Sciatic nerve (tissue), 2 donors: Measurements from ENCODE around the gene MED13. TPM values are rescaled to one million over a fixed set of nuclear protein-coding genes. Genes with fewer than 3 reads are reported as not detected.
A peak's percentile ranks its signal among the peaks of the same experiment; 100 is the strongest.

ENCODE experiments used
- ATAC-seq: fragments of 200-7000 bp; cut with Tn5 transposase; one replicate; pipeline ENCODE4 v1.9.1; 2020; ENCODE audit warnings: mild to moderate bottlenecking, moderate library complexity
- DNase-seq: peaks from one replicate; pipeline ENCODE4 v3.0.0-alpha.2; 2020; ENCODE audit warnings: low spot score
- intact Hi-C: fragments of 100-400 bp; cut with DNase I; formaldehyde crosslinking; loops from one replicate; pipeline ENCODE4 v1.14.2; 2022
- total RNA-seq: library from RNA; stranded (reverse); fragmentation: NEBNext Ultra II Directional; extraction: Animal tissue kit (Norgen Biotek cat#: 25700); gene quantifications from one replicate; pipeline ENCODE4 v1.2.1, GENCODE V29; 2021
- donor health status: DM: no; HTN: no; CAD: no.
- donor health status: DM: no; HTN: no; CAD: no.

The MED13 gene
- 76.7 TPM for total RNA-seq

GRCh38 chr17:62064791-62065563 lies at the start of gene MED13:
TSS of gene MED13 (minus strand) at chr17:62065278. CDS start at chr17:62065205, 73 bp downstream.
- DNase-seq (peak; percentile 77), ATAC-seq (peak; percentile 55)
- intact Hi-C loops: loop anchor here (10.0 kb wide), 1 partner anchor 650 kb away; no protein-coding TSS in a partner anchor

- DNase-seq (no peak), ATAC-seq (no peak)
- intact Hi-C loops: no loop called here
Measured at GRCh38 chr17:62112229-62112628, 47.2 kb upstream of the MED13 start.

- intact Hi-C loops: no loop called here
- ATAC-seq: no peak
Measured at GRCh38 chr17:62111562-62112171, 46.6 kb upstream of the MED13 start.

GRCh38 chr17:62110923-62111484 lies 45.9 kb upstream of the MED13 start:
- DNase-seq: no peak
- no peak for ATAC-seq
- intact Hi-C loops: no loop called here

More at GRCh38 chr17:62111562-62112171, 46.6 kb upstream of the MED13 start:
- no peak for DNase-seq

GRCh38 chr17:62109924-62110323 lies 44.8 kb upstream of the MED13 start:
- no peak for ATAC-seq
- intact Hi-C loops: no loop called here
- DNase-seq: no peak

- DNase-seq: no peak
- no peak for ATAC-seq
- intact Hi-C loops: no loop called here
Measured at GRCh38 chr17:62109378-62109902, 44.4 kb upstream of the MED13 start.

GRCh38 chr17:62105861-62106260 lies 40.8 kb upstream of the MED13 start:
- intact Hi-C loops: no loop called here
- DNase-seq (no peak), ATAC-seq (no peak)

- ATAC-seq: no peak
- DNase-seq: no peak
- intact Hi-C loops: no loop called here
Measured at GRCh38 chr17:62105357-62105756, 40.3 kb upstream of the MED13 start.

GRCh38 chr17:62101515-62101914 lies 36.4 kb upstream of the MED13 start:
- no peak for ATAC-seq

GRCh38 chr17:62101090-62101489 lies 36.0 kb upstream of the MED13 start:
- ATAC-seq (no peak), DNase-seq (no peak)
- intact Hi-C loops: loop anchor here (5.0 kb wide), 1 partner anchor 494 kb away; no protein-coding TSS in a partner anchor

More at GRCh38 chr17:62101515-62101914, 36.4 kb upstream of the MED13 start:
- no peak for DNase-seq
- intact Hi-C loops: loop anchor here (5.0 kb wide), 1 partner anchor 494 kb away; no protein-coding TSS in a partner anchor

- DNase-seq: no peak
- no peak for ATAC-seq
- intact Hi-C loops: loop anchor here (5.0 kb wide), 1 partner anchor 493 kb away; no protein-coding TSS in a partner anchor
Measured at GRCh38 chr17:62100055-62100454, 35.0 kb upstream of the MED13 start.

- intact Hi-C loops: no loop called here
- DNase-seq: no peak
- no peak for ATAC-seq
Measured at GRCh38 chr17:62099532-62099931, 34.5 kb upstream of the MED13 start.

- intact Hi-C loops: no loop called here
- DNase-seq (no peak), ATAC-seq (no peak)
Measured at GRCh38 chr17:62098623-62099231, 33.6 kb upstream of the MED13 start.

GRCh38 chr17:62096401-62096670 lies 31.3 kb upstream of the MED13 start:
- intact Hi-C loops: no loop called here
- ATAC-seq: no peak
- no peak for DNase-seq

GRCh38 chr17:62094175-62094574 lies 29.1 kb upstream of the MED13 start:
- intact Hi-C loops: no loop called here
- DNase-seq (no peak), ATAC-seq (no peak)

- ATAC-seq (no peak), DNase-seq (no peak)
- intact Hi-C loops: no loop called here
Measured at GRCh38 chr17:62093188-62094155, 28.4 kb upstream of the MED13 start.

- DNase-seq: no peak
- no peak for ATAC-seq
- intact Hi-C loops: no loop called here
Measured at GRCh38 chr17:62092784-62093183, 27.7 kb upstream of the MED13 start.

GRCh38 chr17:62091804-62092203 lies 26.7 kb upstream of the MED13 start:
- intact Hi-C loops: no loop called here
- DNase-seq (no peak), ATAC-seq (no peak)

GRCh38 chr17:62090868-62091267 lies 25.8 kb upstream of the MED13 start:
- intact Hi-C loops: no loop called here
- DNase-seq (no peak), ATAC-seq (no peak)
